ENCODE measurements around the gene DAB2IP. TPM values are rescaled to one million over a fixed set of nuclear protein-coding genes. Genes with fewer than 3 reads are reported as not detected.

Gene DAB2IP
- total and polyA plus RNA-seq, 4 donors = 19.4 to 75.0 (median 28.7) TPM

DNA sequence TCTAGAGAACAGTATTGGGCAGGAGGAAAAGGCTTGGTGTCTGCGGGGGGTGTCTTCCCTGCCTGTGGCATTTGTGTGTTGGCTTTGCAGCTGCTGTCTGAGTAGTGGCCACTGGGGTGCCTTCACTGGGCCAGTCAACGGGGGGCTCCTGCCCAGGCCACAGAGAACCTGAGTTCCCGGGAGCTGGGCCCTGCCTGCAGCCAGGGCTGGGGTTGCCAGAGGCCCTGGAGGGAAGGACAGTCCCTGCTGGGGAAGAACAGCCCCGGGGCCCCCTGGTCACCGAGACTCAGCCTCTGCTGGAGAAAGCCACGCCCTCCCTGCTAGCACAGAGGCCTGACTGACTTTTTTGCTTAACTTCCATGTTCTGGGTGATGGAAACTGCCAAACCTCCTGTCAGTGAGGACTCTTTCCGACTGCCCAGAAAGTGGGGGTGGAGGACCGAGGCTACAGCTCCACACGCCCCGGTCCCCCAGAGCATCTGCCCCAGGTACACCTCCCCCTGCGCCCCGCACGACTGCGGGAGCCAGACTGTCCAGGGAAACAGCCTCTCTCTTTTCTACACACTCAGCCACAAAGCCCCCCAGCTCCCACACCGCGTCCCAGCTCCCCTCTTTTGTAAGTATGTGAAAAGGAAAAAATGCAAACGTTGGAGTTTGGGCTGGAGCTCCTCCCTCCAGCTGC, 133.4 kb downstream of the DAB2IP start:
- H3K27me3 ChIP-seq (ENCODE audit: control insufficient read depth in 3 of 3, insufficient read depth in 3 of 3, low read length in 2 of 3) = no peaks in the 10 kb centered on the region
- peak overlapping the region in 1 of 2 donors; percentile 20 for H3K9ac ChIP-seq (ENCODE audit: insufficient read depth in 1 of 2, low read length in 2 of 2)
- DNase-seq (peak; percentile 61 to 83 (median 79)), ATAC-seq (ENCODE audit: insufficient read depth, low FRiP score) (no peak)
- H3K36me3 ChIP-seq (ENCODE audit: control insufficient read depth in 4 of 4, insufficient read depth in 4 of 4, low read length in 4 of 4) = peaks cover 3 to 37% (median 18%) of the 10 kb centered on the region in 4 donors
- 81% methylated on average over 17 of the region's 17 CpGs for WGBS, 2 donors
- H3K4me3 ChIP-seq = no peak overlapping the region
- H3K9me3 ChIP-seq (ENCODE audit: control insufficient read depth in 4 of 4, insufficient read depth in 3 of 4, low read length in 3 of 4) = no peaks in the 10 kb centered on the region
- no peak overlapping the region for H3K27ac ChIP-seq (ENCODE audit: low read depth in 1 of 2, low read length in 1 of 2)
- TF ChIP-seq CTCF (IDR thresholded peaks at IDR 0.05; ENCODE audit: control extremely low read depth, extremely low read depth) = no peak
- H3K4me1 ChIP-seq (ENCODE audit: control insufficient read depth in 5 of 5, insufficient read depth in 5 of 5, low read length in 5 of 5) = peaks cover 0 to 35% (median 5%) of the 10 kb centered on the region in 5 donors

- Histone ChIP-seq H3K4me1 (ENCODE audit: control insufficient read depth in 5 of 5, insufficient read depth in 5 of 5, low read length in 5 of 5) (peaks cover 0 to 35% (median 5%) of the 10 kb centered on the region in 5 donors), H3K4me3 (no peak overlapping the region), H3K27ac (ENCODE audit: low read depth in 1 of 2, low read length in 1 of 2) (no peak overlapping the region), H3K27me3 (ENCODE audit: control insufficient read depth in 3 of 3, insufficient read depth in 3 of 3, low read length in 2 of 3) (no peaks in the 10 kb centered on the region), H3K9ac (ENCODE audit: insufficient read depth in 1 of 2, low read length in 2 of 2) (no peak overlapping the region), H3K36me3 (ENCODE audit: control insufficient read depth in 4 of 4, insufficient read depth in 4 of 4, low read length in 4 of 4) (peaks cover 3 to 37% (median 15%) of the 10 kb centered on the region in 4 donors), H3K9me3 (ENCODE audit: control insufficient read depth in 4 of 4, insufficient read depth in 3 of 4, low read length in 3 of 4) (no peaks in the 10 kb centered on the region)
- no peak for TF ChIP-seq CTCF (IDR thresholded peaks at IDR 0.05; ENCODE audit: control extremely low read depth, extremely low read depth)
- 93 to 94% methylated on average over 11 of the region's 11 CpGs for WGBS, 2 donors
- DNase-seq = no peak
- no peak for ATAC-seq (ENCODE audit: insufficient read depth, low FRiP score)
Observed at GRCh38 chr9:121785673-121786542, 134.5 kb downstream of the DAB2IP start.

DNA sequence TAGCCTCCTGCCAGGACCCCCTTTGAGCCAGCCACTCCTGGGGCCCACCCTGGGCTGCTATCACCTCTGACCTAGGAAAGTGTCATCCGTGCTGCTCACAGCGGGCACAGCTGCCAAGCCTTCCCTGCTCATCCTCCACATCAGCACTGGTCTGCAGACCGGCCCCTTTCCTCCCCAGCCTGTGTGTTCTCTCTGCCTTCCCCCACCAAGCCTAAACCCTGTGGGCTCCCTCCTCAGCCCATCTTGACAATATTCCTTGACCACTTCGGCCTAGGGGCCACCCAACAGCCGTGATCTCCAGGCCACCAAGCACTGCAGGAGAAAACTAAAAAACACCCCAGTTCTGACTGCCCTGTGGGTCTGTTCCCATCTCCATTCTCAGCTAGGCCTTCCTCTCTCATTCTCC, 135.1 kb downstream of the DAB2IP start:
- Histone ChIP-seq H3K27me3 (ENCODE audit: control insufficient read depth in 3 of 3, insufficient read depth in 3 of 3, low read length in 2 of 3) (no peaks in the 10 kb centered on the region), H3K4me3 (no peak overlapping the region), H3K36me3 (ENCODE audit: control insufficient read depth in 4 of 4, insufficient read depth in 4 of 4, low read length in 4 of 4) (peaks cover 2 to 31% (median 12%) of the 10 kb centered on the region in 4 donors), H3K27ac (ENCODE audit: low read depth in 1 of 2, low read length in 1 of 2) (no peak overlapping the region), H3K4me1 (ENCODE audit: control insufficient read depth in 5 of 5, insufficient read depth in 5 of 5, low read length in 5 of 5) (peaks cover 0 to 35% (median 5%) of the 10 kb centered on the region in 5 donors), H3K9me3 (ENCODE audit: control insufficient read depth in 4 of 4, insufficient read depth in 3 of 4, low read length in 3 of 4) (no peaks in the 10 kb centered on the region), H3K9ac (ENCODE audit: insufficient read depth in 1 of 2, low read length in 2 of 2) (no peak overlapping the region)
- no peak for ATAC-seq (ENCODE audit: insufficient read depth, low FRiP score)
- no peak for TF ChIP-seq CTCF (IDR thresholded peaks at IDR 0.05; ENCODE audit: control extremely low read depth, extremely low read depth)
- 93 to 100% methylated on average over 5 of the region's 5 CpGs for WGBS, 2 donors
- no peak for DNase-seq
